ENCODE measurements around the gene TSPAN1.

TSPAN1 gene

GRCh38 chr1:46166521-46167462 is 8.1 kb upstream of the TSPAN1 start:
- no peak for DNase-seq

GRCh38 chr1:46168477-46168876 is 6.4 kb upstream of the TSPAN1 start:
- no peak for DNase-seq

DNA sequence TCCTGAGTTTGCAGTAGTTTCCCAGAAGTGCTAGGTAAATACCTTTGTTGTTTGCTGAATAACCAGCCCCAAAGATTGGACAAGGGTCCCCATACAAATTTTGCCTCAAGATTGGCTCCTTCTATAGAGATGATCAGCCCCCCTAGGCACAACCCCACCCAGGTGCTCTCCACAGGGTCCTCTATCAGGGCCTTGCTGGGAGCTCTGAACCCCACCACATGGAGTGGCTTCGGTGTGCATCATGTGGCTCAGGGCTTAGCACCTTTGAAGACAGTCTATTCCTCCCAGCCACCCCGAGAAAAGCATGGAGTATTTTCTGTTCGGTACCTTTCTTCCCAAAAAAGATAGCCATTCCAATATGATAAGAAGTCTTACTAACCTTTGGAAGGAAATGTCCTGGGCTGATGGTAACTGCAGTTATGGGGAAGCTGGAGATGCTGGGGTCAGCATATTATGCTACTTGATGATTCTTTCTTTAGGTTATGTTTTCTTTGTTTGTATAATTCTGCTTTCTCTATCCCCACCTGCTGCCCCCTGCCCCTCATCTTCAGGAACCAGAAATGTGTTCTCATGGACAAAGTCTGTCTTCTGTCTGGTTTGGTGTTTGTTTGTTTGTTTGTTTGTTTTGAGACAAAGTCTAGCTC is 5.0 kb upstream of the TSPAN1 start:
- DNase-seq: no peak

- DNase-seq: no peak
Measured at GRCh38 chr1:46171351-46171750, 3.5 kb upstream of the TSPAN1 start.

DNA sequence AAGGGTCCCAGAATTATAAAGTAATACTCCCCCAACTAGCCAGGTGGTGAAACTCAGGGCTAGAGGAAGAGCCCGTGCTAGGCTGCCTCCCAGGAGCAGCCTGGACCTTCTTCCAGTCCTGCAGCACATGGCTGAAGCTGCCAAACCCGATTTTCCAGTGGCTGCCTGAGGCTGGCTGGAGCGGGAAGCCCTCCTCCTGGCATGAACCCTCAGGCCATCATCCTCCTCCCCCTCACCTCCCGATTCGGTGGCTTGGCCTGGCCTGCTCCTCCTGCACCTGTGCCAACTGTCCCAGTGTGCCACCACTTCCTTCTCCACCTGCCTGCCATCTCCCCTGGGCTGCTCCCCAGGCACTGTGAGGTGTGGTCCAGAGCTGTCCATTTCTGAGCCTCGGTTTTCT is 3.0 kb upstream of the TSPAN1 start:
- no peak for DNase-seq

DNA sequence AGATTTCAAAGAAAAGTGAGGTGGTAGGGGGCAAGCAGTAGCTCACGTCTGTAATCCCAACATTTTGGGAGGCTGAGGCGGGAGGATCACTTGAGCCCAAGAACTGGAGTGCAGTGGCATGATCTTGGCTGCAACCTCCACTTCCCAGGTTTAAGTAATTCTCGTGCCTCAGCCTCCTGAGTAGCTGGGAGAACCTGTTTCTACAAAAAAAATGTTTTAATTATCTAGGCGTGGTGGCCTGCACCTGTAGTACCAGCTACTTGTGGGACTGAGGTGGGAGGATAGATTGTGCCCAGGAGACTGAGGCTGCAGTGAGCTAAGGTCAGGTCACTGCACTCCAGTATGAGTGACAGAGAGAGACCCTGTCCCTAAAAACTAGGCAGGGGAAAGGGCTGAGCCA is 2.6 kb upstream of the TSPAN1 start:
- no peak for DNase-seq

DNA sequence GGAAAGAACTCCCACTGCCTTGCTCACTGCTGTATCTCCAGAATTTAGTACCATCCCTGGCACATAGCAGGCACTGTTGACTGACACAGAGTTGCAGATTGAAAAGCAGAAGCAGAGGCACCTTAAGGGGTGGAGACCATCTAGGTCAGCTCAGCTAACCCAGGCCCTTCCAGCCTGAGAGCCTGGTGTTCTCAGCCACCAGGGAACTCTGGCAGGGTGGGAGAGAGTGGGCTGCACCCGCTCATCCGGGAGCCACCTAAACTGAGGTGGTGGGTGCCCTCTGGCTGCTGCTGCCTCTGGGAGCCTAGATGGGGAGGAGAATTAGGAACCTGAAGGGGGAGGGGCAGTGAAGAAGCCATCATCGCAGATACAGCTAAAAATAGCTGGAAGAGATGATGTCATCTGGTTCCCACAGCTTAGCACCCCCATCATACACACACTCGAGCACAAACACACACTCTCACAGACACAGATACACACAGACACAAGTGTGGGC is 1.5 kb upstream of the TSPAN1 start:
- peak; percentile 45 for DNase-seq

DNA sequence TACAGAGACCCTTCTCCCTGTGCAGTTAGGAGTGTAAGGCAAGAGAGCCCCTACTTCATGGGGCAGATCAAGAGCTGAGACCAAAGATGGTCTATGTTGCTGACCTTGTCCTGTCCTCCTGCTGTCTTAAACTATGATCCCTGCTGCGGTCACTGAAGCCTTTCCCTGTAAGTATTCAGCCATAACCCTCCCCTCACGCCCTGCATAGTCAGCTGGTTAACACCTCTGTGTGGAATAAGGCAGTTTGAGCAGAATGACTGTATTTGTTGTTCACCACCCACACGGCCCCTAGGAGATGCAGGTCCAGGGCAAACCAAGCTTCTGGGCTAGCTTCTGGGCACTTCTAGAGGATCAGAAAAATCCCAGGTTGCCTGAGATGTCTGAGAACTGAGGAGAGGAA is 356 bp downstream of the TSPAN1 start:
- no peak for DNase-seq

- DNase-seq: no peak
Measured at GRCh38 chr1:46176211-46176865, 1.5 kb downstream of the TSPAN1 start, which contains the start of gene P3R3URF. Gene P3R3URF, minus strand, starts transcription at chr1:46176488. Its CDS starts 17 bp downstream, at chr1:46176471.

GRCh38 chr1:46179138-46180081 is 4.5 kb downstream of the TSPAN1 start:
- DNase-seq: peak; percentile 86

- DNase-seq: peak; percentile 29
Measured at GRCh38 chr1:46180082-46180616, 5.3 kb downstream of the TSPAN1 start.

- no peak for DNase-seq
Measured at GRCh38 chr1:46181343-46182260, 6.7 kb downstream of the TSPAN1 start.

DNA sequence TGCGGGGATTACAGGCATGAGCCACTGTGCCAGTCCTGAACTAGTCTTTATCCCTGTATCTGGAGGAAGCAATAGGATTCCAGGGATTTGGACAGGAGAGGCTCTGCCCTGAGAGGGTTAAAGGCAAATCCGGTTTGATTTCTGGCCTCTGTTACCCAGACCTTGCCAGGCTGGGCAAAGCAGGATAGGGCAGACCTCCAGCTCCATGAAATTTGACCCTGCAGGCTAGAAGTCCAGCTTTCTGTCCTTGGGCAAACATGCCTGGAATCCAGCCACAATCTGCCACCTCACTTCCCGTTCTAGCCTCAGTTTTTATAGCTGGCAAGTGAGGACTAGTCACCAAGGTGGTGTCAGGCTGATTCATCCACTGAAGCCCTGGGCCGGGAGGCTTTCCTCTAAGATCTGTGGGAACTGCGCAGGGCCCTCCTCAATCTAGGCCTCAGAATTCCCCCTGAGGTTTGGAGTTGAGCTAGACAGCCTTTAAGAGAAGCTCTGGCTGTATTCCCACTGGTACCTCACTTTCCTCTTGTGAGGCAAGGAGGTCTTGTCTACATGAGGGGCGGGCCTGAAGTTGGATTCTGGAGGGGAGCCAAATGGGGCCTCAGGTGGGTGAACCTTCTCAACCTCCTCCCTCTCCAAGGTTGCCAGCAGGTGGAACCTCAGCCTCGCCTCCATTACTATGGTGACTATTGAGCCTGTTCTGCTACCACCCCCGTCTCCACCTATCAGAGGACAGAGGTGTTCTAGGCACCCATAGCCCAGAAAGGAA is 8.4 kb downstream of the TSPAN1 start:
- DNase-seq: peak; percentile 86

- no peak for DNase-seq
Measured at GRCh38 chr1:46183926-46184557, 9.2 kb downstream of the TSPAN1 start.

- DNase-seq: no peak
Measured at GRCh38 chr1:46184920-46185658, 10.2 kb downstream of the TSPAN1 start.

- DNase-seq: no peak
Measured at GRCh38 chr1:46186076-46186475, 11.2 kb downstream of the TSPAN1 start.

DNA sequence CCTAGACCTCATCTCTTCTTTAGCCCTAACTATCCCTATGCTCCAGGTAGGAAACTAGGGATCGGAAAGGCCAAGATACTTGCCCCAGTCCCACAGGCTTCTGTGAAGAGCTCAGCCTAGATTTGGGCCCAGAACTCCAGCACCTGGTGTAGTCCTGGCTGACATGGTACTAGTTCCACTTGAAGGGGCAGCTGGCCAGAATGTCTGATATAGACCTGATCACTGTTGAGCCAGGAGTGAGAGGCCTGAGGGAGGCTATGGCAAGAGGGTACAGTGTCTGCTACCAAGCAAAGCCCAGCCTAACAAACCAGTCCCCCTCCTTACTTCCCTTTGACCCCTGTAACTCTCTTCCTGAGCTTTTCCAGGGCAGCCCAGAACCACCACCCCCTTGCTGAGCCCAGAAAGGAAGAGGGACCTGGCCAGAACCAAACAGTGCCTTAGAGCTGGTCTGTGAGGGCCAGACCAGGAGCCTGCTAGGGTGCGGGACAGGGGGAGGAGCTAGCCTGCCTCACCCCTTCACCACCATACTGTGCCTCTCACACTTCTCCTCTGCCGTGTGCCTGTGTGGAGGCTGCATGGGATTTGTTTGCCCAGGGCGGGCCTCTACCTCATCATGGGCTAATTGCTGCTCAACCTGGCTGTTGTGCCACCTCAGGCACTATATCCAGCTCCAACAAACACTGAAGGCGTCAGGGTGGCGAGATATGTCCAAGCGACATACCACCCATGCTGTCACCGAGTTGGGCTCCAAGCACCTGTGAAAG is 12.4 kb downstream of the TSPAN1 start:
- peak; percentile 69 for DNase-seq

Measured in NCI-H345 (cell line).